AG10803 (cell line): Measurements from ENCODE around the gene CD3G.

Experiments used
- DNase-seq: peaks from one replicate; pipeline ENCODE4 v3.0.0; 2010; ENCODE audit warnings: low read depth
- H3K4me3 ChIP-seq: 2 replicates; pipeline ENCODE4 v1.5.1; 2011; ENCODE audit warnings: mild to moderate bottlenecking, low read length, control low read depth
- CTCF ChIP-seq: conservative IDR thresholded peaks from 2 replicates; pipeline ENCODE4 v1.5.1; 2011; ENCODE audit warnings: mild to moderate bottlenecking, low read length, control low read depth, inconsistent platforms

CD3G gene

GRCh38 chr11:118379497-118379896, 35.4 kb downstream of the CD3G start:
- TF ChIP-seq CTCF: no peak
- no peak for DNase-seq
- H3K4me3 ChIP-seq: no peak overlapping the region

GRCh38 chr11:118380571-118380970, 36.4 kb downstream of the CD3G start:
- TF ChIP-seq CTCF: no peak
- no peak overlapping the region for H3K4me3 ChIP-seq
- DNase-seq: no peak

GRCh38 chr11:118382954-118383353, 38.8 kb downstream of the CD3G start:
- TF ChIP-seq CTCF: no peak
- no peak for DNase-seq
- no peak overlapping the region for H3K4me3 ChIP-seq

GRCh38 chr11:118383657-118384056, 39.5 kb downstream of the CD3G start:
- no peak overlapping the region for H3K4me3 ChIP-seq
- no peak for TF ChIP-seq CTCF
- no peak for DNase-seq

- H3K4me3 ChIP-seq: no peak overlapping the region
- DNase-seq: no peak
- TF ChIP-seq CTCF: no peak
Measured at GRCh38 chr11:118396097-118396501, 52.0 kb downstream of the CD3G start.

- no peak overlapping the region for H3K4me3 ChIP-seq
- TF ChIP-seq CTCF: no peak
- DNase-seq: no peak
Measured at GRCh38 chr11:118397448-118397847, 53.3 kb downstream of the CD3G start.

GRCh38 chr11:118398791-118399559, 54.8 kb downstream of the CD3G start:
- no peak for TF ChIP-seq CTCF
- no peak for DNase-seq
- H3K4me3 ChIP-seq: no peak overlapping the region
